ENCODE measurements around the gene PAIP2.

PAIP2 gene

DNA sequence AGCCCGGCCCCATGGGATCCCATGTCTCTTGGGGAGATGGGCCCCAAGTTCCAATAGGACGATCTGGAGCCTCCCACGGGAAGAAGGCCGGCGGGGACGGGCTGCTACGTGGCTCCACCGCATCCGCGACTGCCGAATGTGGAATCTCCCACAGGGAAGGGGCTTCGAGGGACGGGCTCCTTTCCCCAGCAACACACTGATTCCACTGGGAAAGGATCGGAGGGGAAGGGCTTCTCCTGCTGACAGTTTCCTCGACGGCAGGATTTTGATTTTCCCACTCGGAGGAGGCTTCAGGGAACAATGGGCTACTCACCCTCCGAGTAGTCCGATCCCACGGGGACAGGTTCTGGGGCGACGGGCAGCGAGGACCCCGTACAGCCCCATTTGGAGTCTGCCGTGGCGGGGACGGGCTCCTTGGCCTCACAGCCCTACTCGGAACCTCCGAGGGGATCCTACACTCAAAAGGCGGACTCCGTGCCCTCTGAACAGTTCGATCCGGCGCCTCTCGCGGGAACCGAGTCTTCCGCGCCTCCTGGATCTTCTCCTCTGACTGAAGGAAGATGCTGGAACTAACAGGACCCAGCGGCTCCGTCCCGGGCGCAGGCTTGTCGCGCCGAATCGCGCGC, 52.0 kb downstream of the PAIP2 start:
- H3K4me3 ChIP-seq (ENCODE audit: low read length): peak overlapping the region; percentile 49
- DNase-seq (ENCODE audit: low read depth): no peak
- TF ChIP-seq CTCF (conservative IDR thresholded peaks at IDR 0.05; ENCODE audit: low read length): no peak

GRCh38 chr5:139394123-139394653, 52.5 kb downstream of the PAIP2 start:
- peak overlapping the region; percentile 49 for H3K4me3 ChIP-seq (ENCODE audit: low read length)
- peak; percentile 22; the same call in 1 of the 2 replicates for TF ChIP-seq CTCF (conservative IDR thresholded peaks at IDR 0.05; ENCODE audit: low read length)
- DNase-seq (ENCODE audit: low read depth): no peak

- DNase-seq (ENCODE audit: low read depth): no peak
- H3K4me3 ChIP-seq (ENCODE audit: low read length): peak within 1 kb of the TSS; percentile 49
- no peak for TF ChIP-seq CTCF (conservative IDR thresholded peaks at IDR 0.05; ENCODE audit: low read length)
Observed at GRCh38 chr5:139394654-139395566, 53.3 kb downstream of the PAIP2 start, which contains the start of gene PROB1. PROB1 (minus strand) TSS chr5:139395104; CDS start chr5:139395081, 23 bp downstream.

GRCh38 chr5:139395844-139396640, 54.4 kb downstream of the PAIP2 start:
- H3K4me3 ChIP-seq (ENCODE audit: low read length): no peak overlapping the region
- TF ChIP-seq CTCF (conservative IDR thresholded peaks at IDR 0.05; ENCODE audit: low read length): no peak; the same call in 1 of the 2 replicates
- no peak for DNase-seq (ENCODE audit: low read depth)

DNA sequence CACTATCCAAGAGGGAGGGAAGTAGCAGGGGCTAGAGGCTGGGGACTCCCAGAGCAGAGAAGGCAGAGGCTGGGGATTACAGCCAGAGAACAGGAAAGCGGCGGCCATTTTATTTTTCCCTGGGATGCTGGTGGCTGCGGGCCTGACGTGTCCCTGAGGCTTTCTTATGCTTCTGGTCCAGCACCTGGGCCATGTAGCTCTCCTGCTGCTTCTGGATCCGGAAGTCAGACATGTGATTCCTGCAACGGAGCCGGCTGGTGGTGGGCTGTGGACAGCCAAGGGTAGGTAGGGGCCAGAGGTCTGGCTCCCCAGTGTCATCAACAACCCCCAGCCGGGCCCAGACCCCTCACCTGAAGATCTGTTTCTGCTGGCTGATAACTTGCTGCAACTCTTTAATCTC, 55.0 kb downstream of the PAIP2 start:
- no peak overlapping the region for H3K4me3 ChIP-seq (ENCODE audit: low read length)
- no peak for TF ChIP-seq CTCF (conservative IDR thresholded peaks at IDR 0.05; ENCODE audit: low read length)
- no peak for DNase-seq (ENCODE audit: low read depth)

DNA sequence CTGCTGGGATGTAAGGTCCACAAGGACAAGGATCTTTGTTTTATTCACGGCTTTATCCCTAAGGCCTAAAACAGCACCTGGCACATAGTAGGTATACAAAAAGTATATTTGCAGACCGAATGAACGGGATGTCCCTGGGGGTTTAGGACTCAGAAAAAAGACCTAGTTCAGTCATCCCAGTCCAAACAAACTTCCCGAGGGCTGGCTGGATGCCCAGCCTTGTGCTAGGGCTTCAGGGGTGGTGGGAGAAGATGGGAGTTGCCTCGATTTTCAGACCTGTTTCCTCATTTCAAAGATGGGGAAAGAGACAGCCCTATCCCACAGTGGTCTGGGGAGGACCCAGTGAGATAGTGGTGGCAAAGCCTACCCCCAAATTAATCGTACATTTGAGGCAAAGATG, 56.3 kb downstream of the PAIP2 start:
- H3K4me3 ChIP-seq (ENCODE audit: low read length): no peak overlapping the region
- TF ChIP-seq CTCF (conservative IDR thresholded peaks at IDR 0.05; ENCODE audit: low read length): no peak
- DNase-seq (ENCODE audit: low read depth): no peak

Measured in AG10803 (cell line).